Panc1 (cell line): ENCODE data around the gene DNAJC18. TPM values are rescaled to one million over a fixed set of nuclear protein-coding genes. Genes with fewer than 3 reads are reported as not detected.

Experiments
- ATAC-seq: fragments of 200-7000 bp; cut with Tn5 transposase; 2 replicates; pipeline ENCODE4 v1.9.1; 2020; ENCODE audit warnings: mild to moderate bottlenecking, moderate library complexity
- BruUV-seq: library from RNA; stranded (reverse); fragments of 400-500 nt; replicated peaks from 2 replicates; lab custom pipeline; 2021; lab: Mats Ljungman, UMichigan
- CTCF ChIA-PET: fragments of 300-600 bp; sonication (Branson Sonifier 250); formaldehyde crosslinking; loops from one replicate; lab custom pipeline; 2022; ENCODE audit warnings: antibody characterized with exemption; lab: Charles Lee
- POLR2A ChIA-PET: fragments of 300-600 bp; sonication (Branson Sonifier 250); formaldehyde crosslinking; loops from one replicate; lab custom pipeline; 2022; ENCODE audit warnings: antibody characterized with exemption; lab: Charles Lee
- DNase-seq: peaks from one replicate; pipeline ENCODE4 v3.0.0-alpha.2; 2010; ENCODE audit warnings: low read depth, low spot score
- H3K27ac ChIP-seq: 2 replicates; pipeline ENCODE4 v1.5.1; 2011; ENCODE audit warnings: mild to moderate bottlenecking, low read length, inconsistent platforms
- H3K27me3 ChIP-seq: fragments of 200-500 bp; sonication (Bioruptor generic); 2 replicates; pipeline ENCODE4 v1.6.0; 2014; ENCODE audit warnings: low read length, inconsistent platforms; ENCODE audit not compliant: control insufficient read depth, insufficient read depth
- H3K36me3 ChIP-seq: fragments of 200-500 bp; sonication (Bioruptor generic); 2 replicates; pipeline ENCODE4 v1.5.1; 2014; ENCODE audit warnings: inconsistent platforms, mild to moderate bottlenecking, low read length, moderate library complexity; ENCODE audit not compliant: control insufficient read depth, insufficient read depth
- H3K4me1 ChIP-seq: 2 replicates; pipeline ENCODE4 v1.5.1; 2011; ENCODE audit warnings: inconsistent platforms, mild to moderate bottlenecking, low read length, moderate library complexity; ENCODE audit not compliant: control insufficient read depth, insufficient read depth
- H3K4me3 ChIP-seq, 2 experiments: 2 replicates each; pipeline ENCODE4 v1.5.1; 2011 to 2012; ENCODE audit warnings: low read depth in 2 of 2, low read length in 2 of 2, mild to moderate bottlenecking in 2 of 2, inconsistent platforms in 1 of 2, moderate library complexity in 1 of 2
- H3K9me3 ChIP-seq: fragments of 200-500 bp; sonication (Bioruptor generic); 2 replicates; pipeline ENCODE4 v1.5.1; 2014; ENCODE audit warnings: low read depth, mild to moderate bottlenecking, inconsistent platforms, low read length, moderate library complexity; ENCODE audit not compliant: control insufficient read depth, insufficient read depth
- CTCF ChIP-seq: fragments of 450-650 bp; IDR thresholded peaks from 2 replicates; pipeline ENCODE4 v1.5.1; 2017; ENCODE audit warnings: mild to moderate bottlenecking
- POLR2AphosphoS5 ChIP-seq: IDR thresholded peaks from 2 replicates; pipeline ENCODE4 v1.6.1; 2012; ENCODE audit warnings: mild to moderate bottlenecking, low read depth, low read length, moderate library complexity
- REST ChIP-seq, 2 experiments: IDR thresholded peaks; 2 replicates each; pipeline ENCODE4 v1.6.1; 2011 to 2012; ENCODE audit warnings: low read depth in 2 of 2, control low read depth in 1 of 2, low read length in 1 of 2, mild to moderate bottlenecking in 1 of 2, moderate library complexity in 1 of 2; ENCODE audit not compliant: insufficient read depth in 1 of 2
- SIN3A ChIP-seq: IDR thresholded peaks from 2 replicates; pipeline ENCODE4 v1.6.1; 2012; ENCODE audit warnings: low read depth, mild to moderate bottlenecking, low read length, moderate library complexity, borderline replicate concordance; ENCODE audit not compliant: insufficient read depth
- TCF7L2 ChIP-seq: IDR thresholded peaks from 2 replicates; pipeline ENCODE4 v1.6.1; 2011; ENCODE audit warnings: mild to moderate bottlenecking, low read depth, low read length, inconsistent platforms
- in situ Hi-C: cut with HindIII; loops from 2 replicates; pipeline ENCODE4 v1.10.0; 2016; ENCODE audit warnings: low sequenced_read_pairs, low pct_unique_long_range_greater_than_20kb
- intact Hi-C: fragments of 100-400 bp; cut with micrococcal nuclease; formaldehyde crosslinking; loops from one replicate; pipeline ENCODE4 v1.10.0; 2022; ENCODE audit not compliant: unreplicated experiment
- total RNA-seq: library from RNA; stranded (reverse); gene quantifications from one replicate; pipeline ENCODE4 v1.2.1, GENCODE V29; 2021; ENCODE audit not compliant: unreplicated experiment

DNAJC18 gene
- total RNA-seq, 1 experiment from 2014 or later = 8.8 TPM

DNA sequence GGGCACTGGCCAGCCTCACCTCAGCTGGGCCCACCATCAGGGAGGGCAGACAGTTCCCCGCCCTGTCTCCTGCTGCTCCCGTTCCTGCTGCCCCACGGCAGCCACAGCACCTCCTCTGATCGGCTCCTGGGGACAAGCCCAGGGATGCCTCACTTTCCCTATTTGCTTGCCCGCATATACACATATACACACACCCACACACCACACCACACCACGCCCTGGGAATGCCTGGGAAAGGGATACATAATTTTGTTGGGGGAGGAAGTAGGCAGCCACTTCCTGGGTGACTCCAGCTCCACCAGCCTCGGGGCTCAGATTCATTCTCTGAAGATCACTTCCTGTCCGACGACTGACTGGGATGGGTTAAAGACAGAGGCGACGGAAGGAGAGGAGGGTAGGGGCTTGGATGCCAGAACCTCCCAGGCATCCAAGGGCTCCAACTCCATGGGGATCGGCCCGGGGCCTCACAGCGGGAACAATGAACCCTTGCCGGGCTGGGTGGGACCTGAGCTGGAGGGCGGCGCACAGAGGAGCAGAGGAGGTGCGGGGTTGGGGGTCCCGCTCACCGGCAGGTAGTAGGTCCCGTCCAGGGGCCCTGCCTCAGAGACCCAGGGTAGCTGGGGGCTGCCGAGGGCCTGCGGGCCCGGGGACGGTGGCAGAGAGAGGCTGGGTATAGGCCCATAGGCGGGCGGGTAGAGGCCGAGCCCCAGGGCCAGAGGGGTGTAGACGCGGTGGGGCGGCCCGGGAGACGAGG is 47.6 kb downstream of the DNAJC18 start:
- BruUV-seq = TSS peak; percentile 73
- ChIA-PET CTCF (no interaction called here), POLR2A (interaction anchor here (0.6 to 1.6 kb wide), 2 partner anchors 50 to 491 kb away, joined by 4 to 10 read pairs; no protein-coding TSS in a partner anchor)
- Histone ChIP-seq H3K9me3 (no peaks in the 10 kb centered on the region), H3K27ac (peak overlapping the region; percentile 92), H3K36me3 (peaks cover 2% of the 10 kb centered on the region; the same call in 1 of the 2 replicates), H3K4me3 (peak overlapping the region; percentile 62 to 75), H3K4me1 (peaks cover 27% of the 10 kb centered on the region), H3K27me3 (no peaks in the 10 kb centered on the region)
- no peak for DNase-seq
- peak; percentile 57 for ATAC-seq
- intact Hi-C loops (loop anchor here (10.0 kb wide), 1 partner anchor 107 kb away; no protein-coding TSS in a partner anchor), in situ Hi-C loops (no loop called here)
- TF ChIP-seq POLR2AphosphoS5 = 0 out of 2 replicates have a peak, but pooled peaks have one; percentile 23
- 0 out of 2 replicates have a peak, but pooled peaks have one; percentile 15 for TF ChIP-seq SIN3A
- no peak for TF ChIP-seq CTCF
- no peak for TF ChIP-seq TCF7L2

- no peaks in the 10 kb centered on the region for H3K9me3 ChIP-seq
- ATAC-seq (no peak), DNase-seq (no peak)
- H3K27ac ChIP-seq = peak overlapping the region; percentile 92
- in situ Hi-C loops (no loop called here), intact Hi-C loops (loop anchor here (10.0 kb wide), 1 partner anchor 106 kb away; no protein-coding TSS in a partner anchor)
- peaks cover 2% of the 10 kb centered on the region; the same call in 1 of the 2 replicates for H3K36me3 ChIP-seq
- CTCF ChIA-PET = no interaction called here
- H3K27me3 ChIP-seq = no peaks in the 10 kb centered on the region
- peaks cover 25% of the 10 kb centered on the region for H3K4me1 ChIP-seq
- BruUV-seq = no TSS peak
- H3K4me3 ChIP-seq = peak overlapping the region; percentile 62 to 75
- POLR2A ChIA-PET = interaction anchor here (0.6 to 1.6 kb wide), 2 partner anchors 49 to 490 kb away, joined by 4 to 10 read pairs; no protein-coding TSS in a partner anchor
- TF ChIP-seq SIN3A (no peak), TCF7L2 (no peak), POLR2AphosphoS5 (no peak), REST (IDR thresholded peaks at IDR 0.05; ENCODE audit: insufficient read depth in 1 of 2, low read depth in 2 of 2, low read length in 1 of 2) (no peak), CTCF (no peak)
These were observed 48.4 kb downstream of the DNAJC18 start for GRCh38 chr5:139390639-139391569.
